ENCODE data around the gene SYT6.

The SYT6 gene

GRCh38 chr1:114153261-114154145 is at the start of gene SYT6:
Gene SYT6, minus strand, starts transcription at chr1:114153869. Its CDS starts 97 bp downstream, at chr1:114153772.
- DNase-seq: peak; percentile 2 to 10

GRCh38 chr1:114201486-114201885 is 47.8 kb upstream of the SYT6 start:
- DNase-seq: no peak

GRCh38 chr1:114199017-114199594 is 45.4 kb upstream of the SYT6 start:
- DNase-seq: no peak

- DNase-seq: no peak
Observed at GRCh38 chr1:114196992-114197907, 43.6 kb upstream of the SYT6 start.

- no peak for DNase-seq
Observed at GRCh38 chr1:114195819-114196218, 42.1 kb upstream of the SYT6 start.

GRCh38 chr1:114192328-114192727 is 38.7 kb upstream of the SYT6 start:
- DNase-seq: no peak

GRCh38 chr1:114189398-114189797 is 35.7 kb upstream of the SYT6 start:
- no peak for DNase-seq

GRCh38 chr1:114181356-114181755 is 27.7 kb upstream of the SYT6 start:
- DNase-seq: no peak

GRCh38 chr1:114180742-114181141 is 27.1 kb upstream of the SYT6 start:
- no peak for DNase-seq

GRCh38 chr1:114178936-114179335 is 25.3 kb upstream of the SYT6 start:
- no peak for DNase-seq

- no peak for DNase-seq
Observed at GRCh38 chr1:114177282-114177681, 23.6 kb upstream of the SYT6 start.

GRCh38 chr1:114176366-114176765 is 22.7 kb upstream of the SYT6 start:
- DNase-seq: no peak

- DNase-seq: no peak
Observed at GRCh38 chr1:114173680-114174079, 20.0 kb upstream of the SYT6 start.

GRCh38 chr1:114169509-114169908 is 15.8 kb upstream of the SYT6 start:
- DNase-seq: no peak

GRCh38 chr1:114167226-114167625 is 13.6 kb upstream of the SYT6 start:
- DNase-seq: no peak

- no peak for DNase-seq
Observed at GRCh38 chr1:114164840-114165543, 11.3 kb upstream of the SYT6 start.

- DNase-seq: no peak
Observed at GRCh38 chr1:114159941-114160340, 6.3 kb upstream of the SYT6 start.

- no peak for DNase-seq
Observed at GRCh38 chr1:114157275-114157660, 3.6 kb upstream of the SYT6 start.

GRCh38 chr1:114156538-114157274 is 3.0 kb upstream of the SYT6 start:
- no peak for DNase-seq

GRCh38 chr1:114155706-114156105 is 2.0 kb upstream of the SYT6 start:
- no peak for DNase-seq

GRCh38 chr1:114154963-114155322 is 1.3 kb upstream of the SYT6 start:
- DNase-seq: no peak

Data from NCI-H1930 (cell line).